ENCODE measurements around the gene CTNNA3. TPM values are rescaled to one million over a fixed set of nuclear protein-coding genes. Genes with fewer than 3 reads are reported as not detected.

The CTNNA3 gene
- total RNA-seq, 1 experiment from 2014 or later, result 0.32 TPM

DNA sequence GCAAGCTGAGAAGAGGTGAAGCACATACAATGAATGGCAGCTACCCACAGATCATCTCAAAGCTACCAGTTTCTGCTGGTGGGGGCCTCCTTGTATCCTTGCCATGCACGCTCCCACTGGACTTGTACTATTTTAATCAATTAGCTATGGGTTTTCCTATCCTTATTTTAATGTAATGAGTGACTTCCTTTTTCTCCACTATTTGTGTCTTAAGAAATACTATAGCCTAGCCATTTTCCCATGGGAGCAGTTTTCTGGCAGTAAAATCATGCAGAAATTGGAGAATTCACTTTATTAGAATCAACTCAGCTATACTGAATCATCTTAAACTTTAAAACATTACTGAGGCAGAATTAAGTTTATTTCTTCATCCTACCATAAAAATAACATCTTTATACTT is 73.5 kb downstream of the CTNNA3 start (continued):
- TF ChIP-seq, protein P1, sequence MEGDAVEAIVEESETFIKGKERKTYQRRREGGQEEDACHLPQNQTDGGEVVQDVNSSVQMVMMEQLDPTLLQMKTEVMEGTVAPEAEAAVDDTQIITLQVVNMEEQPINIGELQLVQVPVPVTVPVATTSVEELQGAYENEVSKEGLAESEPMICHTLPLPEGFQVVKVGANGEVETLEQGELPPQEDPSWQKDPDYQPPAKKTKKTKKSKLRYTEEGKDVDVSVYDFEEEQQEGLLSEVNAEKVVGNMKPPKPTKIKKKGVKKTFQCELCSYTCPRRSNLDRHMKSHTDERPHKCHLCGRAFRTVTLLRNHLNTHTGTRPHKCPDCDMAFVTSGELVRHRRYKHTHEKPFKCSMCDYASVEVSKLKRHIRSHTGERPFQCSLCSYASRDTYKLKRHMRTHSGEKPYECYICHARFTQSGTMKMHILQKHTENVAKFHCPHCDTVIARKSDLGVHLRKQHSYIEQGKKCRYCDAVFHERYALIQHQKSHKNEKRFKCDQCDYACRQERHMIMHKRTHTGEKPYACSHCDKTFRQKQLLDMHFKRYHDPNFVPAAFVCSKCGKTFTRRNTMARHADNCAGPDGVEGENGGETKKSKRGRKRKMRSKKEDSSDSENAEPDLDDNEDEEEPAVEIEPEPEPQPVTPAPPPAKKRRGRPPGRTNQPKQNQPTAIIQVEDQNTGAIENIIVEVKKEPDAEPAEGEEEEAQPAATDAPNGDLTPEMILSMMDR (IDR thresholded peaks at IDR 0.05 in 2 of 3, conservative IDR thresholded peaks at IDR 0.05 in 1 of 3; ENCODE audit: borderline replicate concordance in 1 of 3, insufficient read depth in 1 of 3, low read depth in 2 of 3, low read length in 2 of 3), result no peak
- TF ChIP-seq JUND (IDR thresholded peaks at IDR 0.05) (no peak), POLR2AphosphoS5 (IDR thresholded peaks at IDR 0.05; ENCODE audit: low read depth, low read length) (no peak), ZFX (IDR thresholded peaks at IDR 0.05) (no peak)

DNA sequence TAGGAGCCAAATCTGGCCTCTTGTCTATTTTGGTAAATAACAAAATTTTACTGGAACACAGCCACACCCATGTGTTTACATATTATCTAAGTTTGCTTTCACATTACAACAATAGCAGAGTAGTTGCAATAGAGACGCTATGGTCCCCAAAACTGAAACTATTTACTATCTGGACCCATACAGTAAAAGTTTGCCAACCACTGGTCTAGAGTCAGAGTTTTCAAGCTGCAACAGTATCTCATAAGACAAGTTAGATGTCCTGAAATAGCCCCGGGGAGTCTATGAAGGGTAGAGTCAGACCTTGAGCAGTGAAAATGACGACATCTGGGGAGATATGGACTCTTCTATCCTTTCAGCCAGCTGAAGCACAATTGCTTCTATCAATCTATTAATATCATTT is 74.2 kb downstream of the CTNNA3 start:
- Histone ChIP-seq H3K4me1 (ENCODE audit: control insufficient read depth in 1 of 2, insufficient read depth in 2 of 2, low read length in 2 of 2) (no peaks in the 10 kb centered on the region), H2AFZ (ENCODE audit: low read depth, low read length, poor library complexity, severe bottlenecking) (no peak overlapping the region), H3K9ac (ENCODE audit: low read length) (no peak overlapping the region), H3K4me2 (ENCODE audit: low read length) (no peak overlapping the region), H3K36me3 (ENCODE audit: control insufficient read depth in 1 of 2, insufficient read depth in 2 of 2, low read length in 2 of 2) (no peaks in the 10 kb centered on the region), H3K27me3 (ENCODE audit: insufficient read depth, low read length) (no peaks in the 10 kb centered on the region), H3K9me2 (ENCODE audit: insufficient read depth) (no peaks in the 10 kb centered on the region; the same call in 1 of the 2 replicates), H3K27ac (ENCODE audit: low read depth, low read length) (no peak overlapping the region), H3K9me3 (ENCODE audit: control insufficient read depth in 1 of 2, insufficient read depth in 1 of 2, low read depth in 1 of 2, low read length in 2 of 2) (no peaks in the 10 kb centered on the region), H3K4me3 (replicated peaks in 1 of 2; ENCODE audit: low read depth in 1 of 2, low read length in 2 of 2) (no peak overlapping the region), H3K79me2 (ENCODE audit: insufficient read depth, low read length) (no peaks in the 10 kb centered on the region), H4K20me1 (ENCODE audit: insufficient read depth) (no peaks in the 10 kb centered on the region)
- POLR2A ChIA-PET, result no interaction called here
- no TSS peak for BruUV-seq (replicated peaks)
- ATAC-seq (no peak), DNase-seq (ENCODE audit: low read depth, low spot score) (no peak)
- RAD21 ChIA-PET (ENCODE audit: low non-redundant PET in 1 of 2, low total read pairs in 2 of 2, uncharacterized antibody in 2 of 2, unreplicated experiment in 2 of 2), result no interaction called here
- TF ChIP-seq CBX3 (IDR thresholded peaks at IDR 0.05; ENCODE audit: low read depth) (no peak), ZFX (IDR thresholded peaks at IDR 0.05) (no peak), POLR2A (IDR thresholded peaks at IDR 0.05; ENCODE audit: borderline replicate concordance, extremely low read depth, insufficient read depth, insufficient read length) (no peak), SRF (IDR thresholded peaks at IDR 0.05; ENCODE audit: low read depth) (no peak), ZNF274 (IDR thresholded peaks at IDR 0.05; ENCODE audit: low read depth, low read length) (no peak), SIN3A (IDR thresholded peaks at IDR 0.05; ENCODE audit: low read depth) (no peak)
- TF ChIP-seq, protein P2, sequence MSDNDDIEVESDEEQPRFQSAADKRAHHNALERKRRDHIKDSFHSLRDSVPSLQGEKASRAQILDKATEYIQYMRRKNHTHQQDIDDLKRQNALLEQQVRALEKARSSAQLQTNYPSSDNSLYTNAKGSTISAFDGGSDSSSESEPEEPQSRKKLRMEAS (IDR thresholded peaks at IDR 0.05), result no peak
- TF ChIP-seq, protein P3, sequence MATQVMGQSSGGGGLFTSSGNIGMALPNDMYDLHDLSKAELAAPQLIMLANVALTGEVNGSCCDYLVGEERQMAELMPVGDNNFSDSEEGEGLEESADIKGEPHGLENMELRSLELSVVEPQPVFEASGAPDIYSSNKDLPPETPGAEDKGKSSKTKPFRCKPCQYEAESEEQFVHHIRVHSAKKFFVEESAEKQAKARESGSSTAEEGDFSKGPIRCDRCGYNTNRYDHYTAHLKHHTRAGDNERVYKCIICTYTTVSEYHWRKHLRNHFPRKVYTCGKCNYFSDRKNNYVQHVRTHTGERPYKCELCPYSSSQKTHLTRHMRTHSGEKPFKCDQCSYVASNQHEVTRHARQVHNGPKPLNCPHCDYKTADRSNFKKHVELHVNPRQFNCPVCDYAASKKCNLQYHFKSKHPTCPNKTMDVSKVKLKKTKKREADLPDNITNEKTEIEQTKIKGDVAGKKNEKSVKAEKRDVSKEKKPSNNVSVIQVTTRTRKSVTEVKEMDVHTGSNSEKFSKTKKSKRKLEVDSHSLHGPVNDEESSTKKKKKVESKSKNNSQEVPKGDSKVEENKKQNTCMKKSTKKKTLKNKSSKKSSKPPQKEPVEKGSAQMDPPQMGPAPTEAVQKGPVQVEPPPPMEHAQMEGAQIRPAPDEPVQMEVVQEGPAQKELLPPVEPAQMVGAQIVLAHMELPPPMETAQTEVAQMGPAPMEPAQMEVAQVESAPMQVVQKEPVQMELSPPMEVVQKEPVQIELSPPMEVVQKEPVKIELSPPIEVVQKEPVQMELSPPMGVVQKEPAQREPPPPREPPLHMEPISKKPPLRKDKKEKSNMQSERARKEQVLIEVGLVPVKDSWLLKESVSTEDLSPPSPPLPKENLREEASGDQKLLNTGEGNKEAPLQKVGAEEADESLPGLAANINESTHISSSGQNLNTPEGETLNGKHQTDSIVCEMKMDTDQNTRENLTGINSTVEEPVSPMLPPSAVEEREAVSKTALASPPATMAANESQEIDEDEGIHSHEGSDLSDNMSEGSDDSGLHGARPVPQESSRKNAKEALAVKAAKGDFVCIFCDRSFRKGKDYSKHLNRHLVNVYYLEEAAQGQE (IDR thresholded peaks at IDR 0.05; ENCODE audit: low read depth), result no peak
- TF ChIP-seq, protein P4, sequence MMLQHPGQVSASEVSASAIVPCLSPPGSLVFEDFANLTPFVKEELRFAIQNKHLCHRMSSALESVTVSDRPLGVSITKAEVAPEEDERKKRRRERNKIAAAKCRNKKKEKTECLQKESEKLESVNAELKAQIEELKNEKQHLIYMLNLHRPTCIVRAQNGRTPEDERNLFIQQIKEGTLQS (IDR thresholded peaks at IDR 0.05), result no peak
- CTCF ChIA-PET, result no interaction called here
- intact Hi-C loops (cut with micrococcal nuclease), result no loop called here
